ENCODE measurements around the gene ATP5F1D. TPM values are rescaled to one million over a fixed set of nuclear protein-coding genes. Genes with fewer than 3 reads are reported as not detected.
A peak's percentile ranks its signal among the peaks of the same experiment; 100 is the strongest.

ATP5F1D gene
- total RNA-seq, 2 donors from 2014 or later, result 156 to 157 TPM

DNA sequence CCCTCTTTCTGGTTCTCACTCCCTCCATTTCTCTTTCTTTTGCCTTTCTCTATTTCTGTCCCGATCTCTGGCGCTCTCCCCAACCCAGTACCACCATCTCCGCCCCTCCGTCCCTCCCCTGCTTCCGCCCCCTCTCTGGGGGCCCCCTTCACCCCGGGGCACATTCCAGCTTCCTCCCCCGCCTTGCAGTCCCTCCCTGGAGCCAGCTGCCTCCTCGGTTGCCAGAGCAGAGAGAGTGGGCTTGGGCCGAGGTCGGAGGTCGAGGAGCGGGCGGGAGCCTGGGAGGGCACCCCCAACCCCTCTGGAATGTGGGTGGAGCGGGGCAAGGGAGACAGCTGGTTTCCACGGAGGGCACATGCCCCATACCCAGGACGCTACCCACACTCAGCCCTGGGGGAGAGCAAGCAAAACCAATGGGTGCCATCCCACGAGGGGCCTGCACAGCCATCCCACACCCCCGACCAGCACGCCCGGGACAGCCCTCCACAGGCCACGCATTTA, 21.1 kb downstream of the ATP5F1D start:
- DNase-seq (no peak), ATAC-seq (no peak)
- peaks cover 90% of the 10 kb centered on the region for H3K4me1 ChIP-seq
- H3K4me3 ChIP-seq, result no peak overlapping the region
- H3K27me3 ChIP-seq, result no peaks in the 10 kb centered on the region
- 46 to 47% methylated on average over 17 to 19 of the region's 21 CpGs for WGBS, 2 donors
- TF ChIP-seq POLR2A (IDR thresholded peaks at IDR 0.05), result no peak
- TF ChIP-seq, protein P1, sequence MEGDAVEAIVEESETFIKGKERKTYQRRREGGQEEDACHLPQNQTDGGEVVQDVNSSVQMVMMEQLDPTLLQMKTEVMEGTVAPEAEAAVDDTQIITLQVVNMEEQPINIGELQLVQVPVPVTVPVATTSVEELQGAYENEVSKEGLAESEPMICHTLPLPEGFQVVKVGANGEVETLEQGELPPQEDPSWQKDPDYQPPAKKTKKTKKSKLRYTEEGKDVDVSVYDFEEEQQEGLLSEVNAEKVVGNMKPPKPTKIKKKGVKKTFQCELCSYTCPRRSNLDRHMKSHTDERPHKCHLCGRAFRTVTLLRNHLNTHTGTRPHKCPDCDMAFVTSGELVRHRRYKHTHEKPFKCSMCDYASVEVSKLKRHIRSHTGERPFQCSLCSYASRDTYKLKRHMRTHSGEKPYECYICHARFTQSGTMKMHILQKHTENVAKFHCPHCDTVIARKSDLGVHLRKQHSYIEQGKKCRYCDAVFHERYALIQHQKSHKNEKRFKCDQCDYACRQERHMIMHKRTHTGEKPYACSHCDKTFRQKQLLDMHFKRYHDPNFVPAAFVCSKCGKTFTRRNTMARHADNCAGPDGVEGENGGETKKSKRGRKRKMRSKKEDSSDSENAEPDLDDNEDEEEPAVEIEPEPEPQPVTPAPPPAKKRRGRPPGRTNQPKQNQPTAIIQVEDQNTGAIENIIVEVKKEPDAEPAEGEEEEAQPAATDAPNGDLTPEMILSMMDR (IDR thresholded peaks at IDR 0.05), result peak in 1 of 7 experiments; percentile 2
- peak overlapping the region; percentile 98 to 100 (median 98) for H3K27ac ChIP-seq
- peaks cover 0 to under 1% of the 10 kb centered on the region in 2 donors for H3K36me3 ChIP-seq (replicated peaks in 1 of 2; ENCODE audit: insufficient read depth in 1 of 2, low read depth in 2 of 2)
- H3K9me3 ChIP-seq, result no peaks in the 10 kb centered on the region
- intact Hi-C loops (cut with DNase I), result no loop called here

DNA sequence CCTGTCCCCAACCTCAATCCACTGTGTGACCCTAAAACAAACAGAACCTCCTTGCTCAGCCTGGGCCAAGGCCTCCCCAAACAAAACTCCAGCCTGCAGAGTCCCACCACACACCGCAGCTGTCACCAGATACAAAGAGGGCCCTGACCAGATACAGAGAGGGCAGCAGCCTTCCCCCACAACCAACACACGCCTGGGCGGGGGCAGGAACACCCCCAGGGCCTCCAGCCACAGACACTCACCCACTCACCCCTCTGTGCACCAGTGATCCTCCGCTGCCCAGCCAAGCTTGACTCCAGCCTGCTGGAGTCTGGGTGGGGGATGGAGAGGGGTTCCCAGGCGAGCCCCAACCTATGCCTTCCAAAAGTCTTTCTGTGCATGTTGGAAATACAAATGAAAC, 21.6 kb downstream of the ATP5F1D start:
- no peak for TF ChIP-seq POLR2A (IDR thresholded peaks at IDR 0.05)
- TF ChIP-seq, protein P1 (IDR thresholded peaks at IDR 0.05), result no peak
- no peak for ATAC-seq
- Histone ChIP-seq H3K36me3 (replicated peaks in 1 of 2; ENCODE audit: insufficient read depth in 1 of 2, low read depth in 2 of 2) (no peaks in the 10 kb centered on the region), H3K9me3 (no peaks in the 10 kb centered on the region), H3K27me3 (no peaks in the 10 kb centered on the region), H3K27ac (peak overlapping the region; percentile 98 to 100 (median 98)), H3K4me3 (no peak overlapping the region), H3K4me1 (peaks cover 90% of the 10 kb centered on the region)
- intact Hi-C loops (cut with DNase I), result no loop called here
- DNase-seq, result no peak
- 75 to 83% methylated on average over 1 to 5 of the region's 5 CpGs for WGBS, 2 donors

DNA sequence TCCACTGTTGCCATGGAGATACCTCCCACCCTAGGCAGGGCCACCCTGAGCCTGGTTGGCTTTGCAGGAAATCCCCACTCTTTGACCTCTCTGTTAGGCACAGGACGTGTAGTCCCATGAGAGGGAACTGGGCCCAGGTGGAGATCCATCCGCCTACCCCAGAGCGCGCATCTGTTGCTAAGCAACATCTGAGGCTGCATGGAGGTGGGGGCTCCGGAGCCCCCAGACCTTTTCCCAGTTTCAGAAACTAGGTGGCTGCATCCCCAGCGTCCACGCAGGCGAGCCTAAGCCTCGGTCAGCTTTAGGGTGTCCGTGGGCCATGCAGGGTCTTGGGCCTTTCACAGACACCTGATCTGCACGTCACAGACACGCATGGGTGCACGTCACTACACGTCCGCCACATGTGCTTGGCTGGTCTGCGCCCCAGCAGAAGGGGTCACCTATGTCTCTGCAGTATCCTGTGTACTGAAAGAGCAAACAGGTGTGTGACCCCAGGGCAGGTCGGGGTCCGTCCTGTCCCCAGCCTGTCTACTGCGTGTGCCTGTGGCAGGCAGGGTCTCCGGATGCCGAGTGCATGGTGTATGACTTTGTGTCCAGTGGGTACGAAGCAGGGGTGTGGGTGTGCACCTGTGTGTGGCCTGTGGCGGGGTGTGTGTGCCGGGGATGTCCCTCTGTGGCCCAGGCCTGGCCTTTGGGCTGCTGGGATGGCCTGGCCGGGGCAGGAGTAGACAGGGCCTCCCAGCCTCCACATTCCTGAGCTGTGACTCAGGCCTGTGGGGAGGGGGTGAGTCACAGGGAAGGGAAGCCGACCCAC, 23.5 kb downstream of the ATP5F1D start:
- Histone ChIP-seq H3K4me3 (no peak overlapping the region), H3K27me3 (no peaks in the 10 kb centered on the region), H3K4me1 (peaks cover 80% of the 10 kb centered on the region), H3K27ac (peak overlapping the region; percentile 55 to 100 (median 90)), H3K36me3 (replicated peaks in 1 of 2; ENCODE audit: insufficient read depth in 1 of 2, low read depth in 2 of 2) (no peaks in the 10 kb centered on the region), H3K9me3 (no peaks in the 10 kb centered on the region)
- ATAC-seq (no peak), DNase-seq (peak; percentile 66 to 84 (median 71))
- intact Hi-C loops (cut with DNase I), result no loop called here
- TF ChIP-seq POLR2A (IDR thresholded peaks at IDR 0.05), result no peak
- TF ChIP-seq, protein P1 (IDR thresholded peaks at IDR 0.05), result no peak
- WGBS, 2 donors, result 77 to 84% methylated on average over 17 to 26 of the region's 26 CpGs

- intact Hi-C loops (cut with DNase I), result no loop called here
- Histone ChIP-seq H3K36me3 (replicated peaks in 1 of 2; ENCODE audit: insufficient read depth in 1 of 2, low read depth in 2 of 2) (no peaks in the 10 kb centered on the region), H3K4me1 (peaks cover 80% of the 10 kb centered on the region), H3K4me3 (no peak overlapping the region), H3K9me3 (no peaks in the 10 kb centered on the region), H3K27ac (peak overlapping the region; percentile 55 to 100 (median 90)), H3K27me3 (no peaks in the 10 kb centered on the region)
- DNase-seq (peak in 3 of 4 donors; percentile 51 to 77 (median 57)), ATAC-seq (no peak)
- TF ChIP-seq, protein P1 (IDR thresholded peaks at IDR 0.05), result no peak
- no peak for TF ChIP-seq POLR2A (IDR thresholded peaks at IDR 0.05)
- WGBS, 2 donors, result 36 to 53% methylated on average over 25 to 28 of the region's 28 CpGs
Observed at GRCh38 chr19:1265615-1266128, 24.1 kb downstream of the ATP5F1D start.

Data from body of pancreas (tissue), 4 donors.